ENCODE data around the gene SMURF2. TPM values are rescaled to one million over a fixed set of nuclear protein-coding genes. Genes with fewer than 3 reads are reported as not detected.

Gene SMURF2
- 21.6 and 24.6 TPM in 2 replicates for total RNA-seq (ENCODE audit: low replicate concordance)

DNA sequence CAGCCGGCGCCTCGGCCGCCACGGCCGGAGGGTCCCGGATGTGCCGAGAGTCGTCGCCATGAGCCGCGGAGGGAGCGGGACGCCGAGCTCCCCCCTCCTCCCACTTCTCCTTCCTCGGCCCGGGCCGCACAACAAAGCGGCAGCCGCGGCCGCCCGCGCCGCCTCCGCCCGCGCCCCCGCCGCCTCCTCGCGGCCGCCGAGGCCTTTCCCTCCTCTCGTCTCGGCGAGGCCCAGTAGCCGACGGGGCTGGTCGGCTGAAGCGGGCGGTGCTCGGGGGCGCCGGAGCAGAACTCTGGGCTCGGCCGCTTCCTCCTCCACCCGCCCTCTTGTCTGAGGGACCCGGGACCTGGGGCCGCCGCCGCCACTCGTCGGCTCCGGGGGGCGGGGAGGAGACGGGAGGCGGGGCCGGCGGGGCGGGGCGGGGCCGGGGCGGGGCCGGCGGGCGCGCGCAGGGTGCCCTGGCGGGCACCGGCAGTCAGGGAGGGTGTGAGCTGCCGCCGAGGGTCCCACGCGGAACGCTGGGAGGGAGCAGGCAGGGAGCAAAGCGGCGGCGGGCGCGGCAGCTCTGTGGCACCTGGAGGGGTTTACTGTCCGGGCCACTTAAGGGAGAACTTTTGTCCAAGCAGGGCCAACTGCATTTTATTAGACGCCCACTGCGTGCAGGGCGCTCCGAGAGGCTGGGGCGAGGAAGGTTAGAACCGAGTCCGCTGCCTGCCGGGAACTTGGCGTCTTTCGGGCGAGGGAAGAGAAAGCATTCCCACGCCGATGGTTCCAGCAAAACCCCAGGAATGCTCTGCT, at the start of gene SMURF2:
SMURF2 (minus strand) TSS at position 332 of the 798 bp plus-strand sequence. CDS start 427 bp downstream, outside the sequence.
- H3K27ac ChIP-seq: peak within 1 kb of the TSS; percentile 87
- H3K27me3 ChIP-seq: peaks cover 24% of the 10 kb centered on the region
- peaks cover 9% of the 10 kb centered on the region for H3K4me1 ChIP-seq
- no peaks in the 10 kb centered on the region for H3K36me3 ChIP-seq
- H4K20me1 ChIP-seq (ENCODE audit: low read depth): peaks cover 21% of the 10 kb centered on the region
- peak within 1 kb of the TSS; percentile 100 for H3K4me3 Mint-ChIP-seq
- peaks cover 3% of the 10 kb centered on the region for H3K36me3 Mint-ChIP-seq
- peak within 1 kb of the TSS; percentile 99 for H2AFZ ChIP-seq (replicated peaks)
- peaks cover 2% of the 10 kb centered on the region for H3K9me3 Mint-ChIP-seq
- peak within 1 kb of the TSS; percentile 84 for H3K4me2 ChIP-seq
- H3K27ac Mint-ChIP-seq: peak within 1 kb of the TSS; percentile 98
- H3K79me2 ChIP-seq (ENCODE audit: low read depth): peaks cover 43% of the 10 kb centered on the region
- H3K9me3 ChIP-seq (ENCODE audit: low read depth): no peaks in the 10 kb centered on the region
- peaks cover 3% of the 10 kb centered on the region for H3F3A ChIP-seq (ENCODE audit: low read depth)
- H3K27me3 Mint-ChIP-seq (ENCODE audit: insufficient read depth, low read depth): peaks cover 2% of the 10 kb centered on the region
- peaks cover 18% of the 10 kb centered on the region for H3K4me1 Mint-ChIP-seq
- TF ChIP-seq CTCF (IDR thresholded peaks at IDR 0.05) (no peak), EZH2 (IDR thresholded peaks at IDR 0.05) (no peak), EZH2phosphoT487 (IDR thresholded peaks at IDR 0.05) (no peak)
- peak; percentile 90 for DNase-seq (ENCODE audit: low spot score)
- H3K4me3 ChIP-seq: peak within 1 kb of the TSS; percentile 93
- H3K9ac ChIP-seq: no peak within 1 kb of the TSS

DNA sequence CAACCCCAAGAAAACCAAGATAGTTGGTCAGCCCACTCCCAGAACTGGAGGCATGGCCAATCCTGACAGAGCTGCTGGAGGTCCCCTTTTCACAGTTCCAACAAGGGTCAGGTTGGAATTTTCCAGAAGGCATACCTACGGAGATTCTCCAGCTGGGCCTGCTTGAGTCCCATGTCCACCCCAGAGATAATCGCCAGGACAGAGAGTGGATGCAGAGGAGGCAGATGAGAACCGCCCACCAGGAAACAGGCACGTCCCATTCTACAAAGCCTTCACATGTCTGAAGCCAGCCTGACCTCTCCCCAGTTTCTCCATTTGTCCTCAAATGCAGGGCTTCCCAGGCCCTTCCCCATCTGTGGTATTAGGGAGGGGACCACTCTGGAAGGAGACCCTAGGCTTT, 47.4 kb upstream of the SMURF2 start:
- Histone ChIP-seq H3K9me3 (ENCODE audit: low read depth) (no peaks in the 10 kb centered on the region), H3K4me3 (no peak overlapping the region), H3K79me2 (ENCODE audit: low read depth) (no peaks in the 10 kb centered on the region), H3K4me2 (no peak overlapping the region), H4K20me1 (ENCODE audit: low read depth) (no peaks in the 10 kb centered on the region), H3K4me1 (peaks cover 3% of the 10 kb centered on the region), H3K36me3 (no peaks in the 10 kb centered on the region), H3K27ac (no peak overlapping the region), H3K27me3 (no peaks in the 10 kb centered on the region), H3F3A (ENCODE audit: low read depth) (no peaks in the 10 kb centered on the region), H3K9ac (no peak overlapping the region), H2AFZ (replicated peaks) (peak overlapping the region; percentile 75)
- H3K4me1 Mint-ChIP-seq: peaks cover 18% of the 10 kb centered on the region
- no peak for DNase-seq (ENCODE audit: low spot score)
- peaks cover 11% of the 10 kb centered on the region for H3K27me3 Mint-ChIP-seq (ENCODE audit: insufficient read depth, low read depth)
- no peaks in the 10 kb centered on the region for H3K36me3 Mint-ChIP-seq
- TF ChIP-seq EZH2 (IDR thresholded peaks at IDR 0.05): no peak
- no peak for TF ChIP-seq EZH2phosphoT487 (IDR thresholded peaks at IDR 0.05)
- no peak for TF ChIP-seq CTCF (IDR thresholded peaks at IDR 0.05)
- no peaks in the 10 kb centered on the region for H3K9me3 Mint-ChIP-seq
- H3K27ac Mint-ChIP-seq: no peak overlapping the region
- no peak overlapping the region for H3K4me3 Mint-ChIP-seq

GRCh38 chr17:64707050-64707591, 45.0 kb upstream of the SMURF2 start:
- no peaks in the 10 kb centered on the region for H3K36me3 Mint-ChIP-seq
- H3K4me2 ChIP-seq: no peak overlapping the region

More at GRCh38 chr17:64707050-64707591, 45.0 kb upstream of the SMURF2 start:
- no peaks in the 10 kb centered on the region for H3K36me3 ChIP-seq
- no peaks in the 10 kb centered on the region for H3K9me3 ChIP-seq (ENCODE audit: low read depth)
- H3K27ac Mint-ChIP-seq: no peak overlapping the region
- no peak overlapping the region for H3K9ac ChIP-seq
- H3K79me2 ChIP-seq (ENCODE audit: low read depth): no peaks in the 10 kb centered on the region
- TF ChIP-seq EZH2phosphoT487 (IDR thresholded peaks at IDR 0.05): no peak
- TF ChIP-seq CTCF (IDR thresholded peaks at IDR 0.05): no peak
- no peaks in the 10 kb centered on the region for H4K20me1 ChIP-seq (ENCODE audit: low read depth)
- no peak overlapping the region for H3K4me3 Mint-ChIP-seq
- peaks cover 2% of the 10 kb centered on the region for H3K9me3 Mint-ChIP-seq
- H3K27me3 Mint-ChIP-seq (ENCODE audit: insufficient read depth, low read depth): peaks cover 11% of the 10 kb centered on the region
- H3K4me1 Mint-ChIP-seq: peaks cover 13% of the 10 kb centered on the region
- H3K27me3 ChIP-seq: no peaks in the 10 kb centered on the region
- no peak overlapping the region for H3K27ac ChIP-seq
- H3K4me1 ChIP-seq: peaks cover 3% of the 10 kb centered on the region
- no peaks in the 10 kb centered on the region for H3F3A ChIP-seq (ENCODE audit: low read depth)
- DNase-seq (ENCODE audit: low spot score): no peak
- peak overlapping the region; percentile 18 for H2AFZ ChIP-seq (replicated peaks)
- H3K4me3 ChIP-seq: no peak overlapping the region

Data from neural progenitor cell (in vitro differentiated cells).